ENCODE data around the gene CES2. TPM values are rescaled to one million over a fixed set of nuclear protein-coding genes. Genes with fewer than 3 reads are reported as not detected.
A peak's percentile ranks its signal among the peaks of the same experiment; 100 is the strongest.

The CES2 gene
- total RNA-seq, 1 experiment from 2014 or later: 29.7 TPM

GRCh38 chr16:66976746-66977145, 41.4 kb downstream of the CES2 start:
- no peaks in the 10 kb centered on the region for H3K36me3 Mint-ChIP-seq
- no peak for ATAC-seq
- CTCF ChIA-PET: interaction anchor here (0.7 to 4.5 kb wide), 12 partner anchors 15 to 308 kb away, joined by 3 to 27 read pairs (median 4); partner anchors contain the start of genes B3GNT9 and CES3
- no peak overlapping the region for H3K27ac Mint-ChIP-seq
- no peaks in the 10 kb centered on the region for H3K9me3 Mint-ChIP-seq
- TF ChIP-seq CDX4 (CRISPR knock-in tag; IDR thresholded peaks at IDR 0.05; ENCODE audit: borderline replicate concordance) (no peak), OVOL2 (CRISPR knock-in tag; IDR thresholded peaks at IDR 0.05; ENCODE audit: borderline replicate concordance) (no peak)
- H3K4me3 Mint-ChIP-seq: no peak overlapping the region
- no peak for DNase-seq (ENCODE audit: low spot score)
- peaks cover 6% of the 10 kb centered on the region for H3K4me1 Mint-ChIP-seq
- POLR2A ChIA-PET: interaction anchor here (0.6 to 1.1 kb wide), 2 partner anchors 11 to 1110 kb away, joined by 3 read pairs; no protein-coding TSS in a partner anchor
- H3K27me3 Mint-ChIP-seq (ENCODE audit: low read depth): no peaks in the 10 kb centered on the region; the same call in 1 of the 2 replicates

GRCh38 chr16:66977341-66978113, 42.2 kb downstream of the CES2 start:
- POLR2A ChIA-PET: interaction anchor here (0.6 kb wide), 1 partner anchor 1109 kb away, joined by 3 read pairs; no protein-coding TSS in a partner anchor
- peak; percentile 95 for ATAC-seq
- Mint-ChIP-seq H3K4me3 (no peak overlapping the region), H3K9me3 (no peaks in the 10 kb centered on the region), H3K4me1 (peaks cover 6% of the 10 kb centered on the region), H3K27ac (no peak overlapping the region), H3K36me3 (no peaks in the 10 kb centered on the region), H3K27me3 (ENCODE audit: low read depth) (no peaks in the 10 kb centered on the region; the same call in 1 of the 2 replicates)
- DNase-seq (ENCODE audit: low spot score): peak; percentile 95
- CTCF ChIA-PET: interaction anchor here (0.7 to 4.5 kb wide), 12 partner anchors 16 to 221 kb away, joined by 3 to 27 read pairs (median 4); partner anchors contain the start of genes B3GNT9, CES3 and ELMO3
- TF ChIP-seq AR (CRISPR knock-in tag; IDR thresholded peaks at IDR 0.05) (no peak), NR1H2 (CRISPR knock-in tag; IDR thresholded peaks at IDR 0.05) (no peak), ATF1 (CRISPR knock-in tag; IDR thresholded peaks at IDR 0.05) (no peak), IRF2 (CRISPR knock-in tag; IDR thresholded peaks at IDR 0.05; ENCODE audit: borderline replicate concordance, low read depth) (no peak), FOXK1 (CRISPR knock-in tag; IDR thresholded peaks at IDR 0.05) (no peak), OVOL2 (CRISPR knock-in tag; IDR thresholded peaks at IDR 0.05; ENCODE audit: borderline replicate concordance) (no peak), FOXJ3 (CRISPR knock-in tag; IDR thresholded peaks at IDR 0.05; ENCODE audit: borderline replicate concordance) (no peak), ZNF512 (CRISPR knock-in tag; IDR thresholded peaks at IDR 0.05; ENCODE audit: borderline replicate concordance) (no peak), ZNF671 (CRISPR knock-in tag; IDR thresholded peaks at IDR 0.05) (no peak)
- TF ChIP-seq, protein P1, sequence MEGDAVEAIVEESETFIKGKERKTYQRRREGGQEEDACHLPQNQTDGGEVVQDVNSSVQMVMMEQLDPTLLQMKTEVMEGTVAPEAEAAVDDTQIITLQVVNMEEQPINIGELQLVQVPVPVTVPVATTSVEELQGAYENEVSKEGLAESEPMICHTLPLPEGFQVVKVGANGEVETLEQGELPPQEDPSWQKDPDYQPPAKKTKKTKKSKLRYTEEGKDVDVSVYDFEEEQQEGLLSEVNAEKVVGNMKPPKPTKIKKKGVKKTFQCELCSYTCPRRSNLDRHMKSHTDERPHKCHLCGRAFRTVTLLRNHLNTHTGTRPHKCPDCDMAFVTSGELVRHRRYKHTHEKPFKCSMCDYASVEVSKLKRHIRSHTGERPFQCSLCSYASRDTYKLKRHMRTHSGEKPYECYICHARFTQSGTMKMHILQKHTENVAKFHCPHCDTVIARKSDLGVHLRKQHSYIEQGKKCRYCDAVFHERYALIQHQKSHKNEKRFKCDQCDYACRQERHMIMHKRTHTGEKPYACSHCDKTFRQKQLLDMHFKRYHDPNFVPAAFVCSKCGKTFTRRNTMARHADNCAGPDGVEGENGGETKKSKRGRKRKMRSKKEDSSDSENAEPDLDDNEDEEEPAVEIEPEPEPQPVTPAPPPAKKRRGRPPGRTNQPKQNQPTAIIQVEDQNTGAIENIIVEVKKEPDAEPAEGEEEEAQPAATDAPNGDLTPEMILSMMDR (IDR thresholded peaks at IDR 0.05): peak; percentile 96
- TF ChIP-seq, protein P2, sequence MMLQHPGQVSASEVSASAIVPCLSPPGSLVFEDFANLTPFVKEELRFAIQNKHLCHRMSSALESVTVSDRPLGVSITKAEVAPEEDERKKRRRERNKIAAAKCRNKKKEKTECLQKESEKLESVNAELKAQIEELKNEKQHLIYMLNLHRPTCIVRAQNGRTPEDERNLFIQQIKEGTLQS (CRISPR knock-in tag; conservative IDR thresholded peaks at IDR 0.05): no peak
- TF ChIP-seq, protein P3, sequence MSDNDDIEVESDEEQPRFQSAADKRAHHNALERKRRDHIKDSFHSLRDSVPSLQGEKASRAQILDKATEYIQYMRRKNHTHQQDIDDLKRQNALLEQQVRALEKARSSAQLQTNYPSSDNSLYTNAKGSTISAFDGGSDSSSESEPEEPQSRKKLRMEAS (CRISPR knock-in tag; IDR thresholded peaks at IDR 0.05): peak; percentile 50; the same call in 1 of the 2 replicates

All from WTC11 (cell line).